ENCODE measurements around the gene FLT3. TPM values are rescaled to one million over a fixed set of nuclear protein-coding genes. Genes with fewer than 3 reads are reported as not detected.

FLT3 gene
- total and polyA plus RNA-seq, 2 donors (not counting 1 experiment from before 2014, with no cell fraction given): 0.13 to 0.42 TPM

- DNase-seq (peak; percentile 81), ATAC-seq (ENCODE audit: low read depth) (peak; percentile 88)
- Mint-ChIP-seq H3K4me1 (peaks cover 15% of the 10 kb centered on the region), H3K4me3 (peak overlapping the region; percentile 86), H3K27ac (no peak overlapping the region), H3K9me3 (ENCODE audit: insufficient read depth) (no peaks in the 10 kb centered on the region), H3K27me3 (peaks cover 74% of the 10 kb centered on the region)
- CTCF ChIA-PET: interaction anchor here (0.5 to 3.8 kb wide), 21 partner anchors 8 to 1007 kb away, joined by 3 to 43 read pairs (median 5); partner anchors contain the start of genes CDX2 and PDX1
- POLR2A ChIA-PET: no interaction called here
- Histone ChIP-seq H3K9me3 (ENCODE audit: control extremely low read depth in 1 of 3, control insufficient read depth in 2 of 3, insufficient read depth in 1 of 3, low read length in 2 of 3) (peaks cover 0 to 12% (median 1%) of the 10 kb centered on the region in 3 donors), H2AFZ (ENCODE audit: insufficient read depth, low read depth, low read length, poor library complexity, severe bottlenecking) (peak overlapping the region; percentile 59), H3K4me1 (ENCODE audit: control insufficient read depth in 2 of 2, insufficient read depth in 2 of 2, low read length in 2 of 2) (peaks cover 21 to 25% of the 10 kb centered on the region in 2 donors), H3K9ac (ENCODE audit: low read length) (peak overlapping the region; percentile 62), H3K27ac (ENCODE audit: low read length in 2 of 2) (no peak overlapping the region), H3K27me3 (replicated peaks in 1 of 4; ENCODE audit: control extremely low read depth in 1 of 4, control insufficient read depth in 3 of 4, insufficient read depth in 4 of 4, low read length in 3 of 4) (peaks cover 0 to 58% (median 44%) of the 10 kb centered on the region in 4 experiments), H3K36me3 (replicated peaks in 1 of 2; ENCODE audit: control extremely low read depth in 1 of 2, control insufficient read depth in 1 of 2, extremely low read depth in 1 of 2, insufficient read depth in 2 of 2, low read length in 1 of 2) (no peaks in the 10 kb centered on the region), H3K4me3 (ENCODE audit: control extremely low read depth in 1 of 5, extremely low read depth in 1 of 5, insufficient read depth in 1 of 5, low read depth in 2 of 5, low read length in 4 of 5) (peak overlapping the region in 4 of 5 experiments; percentile 31 to 53 (median 43)), H3K79me2 (ENCODE audit: control insufficient read depth, insufficient read depth, low read length) (no peaks in the 10 kb centered on the region), H4K20me1 (ENCODE audit: control insufficient read depth, insufficient read depth, low read length, poor library complexity, severe bottlenecking) (no peaks in the 10 kb centered on the region), H3K4me2 (replicated peaks; ENCODE audit: low read depth, low read length, poor library complexity, severe bottlenecking) (peak overlapping the region; percentile 80)
- 2% methylated on average over 71 of the region's 71 CpGs for WGBS (ENCODE audit: insufficient coverage)
- intact Hi-C loops (cut with micrococcal nuclease): loop anchor here (2.0 to 10.0 kb wide), 2 partner anchors 37 to 579 kb away; no protein-coding TSS in a partner anchor
- TF ChIP-seq EZH2 (IDR thresholded peaks at IDR 0.05; ENCODE audit: borderline replicate concordance, insufficient read depth, low read depth, low read length, poor library complexity, severe bottlenecking): peak; percentile 6
- TF ChIP-seq CTCF (IDR thresholded peaks at IDR 0.05): peak; percentile 86
Observed at GRCh38 chr13:27953676-27954405, 146.5 kb downstream of the FLT3 start.

Small RNAs within 50 kb of the gene (small RNA-seq; reads per million reads assigned to genes)
- not detected for gene RN7SL272P (ENCODE audit: insufficient read length, low read depth, low replicate concordance)

Other genes with a start within 250 kb of the FLT3 start
- gene PDX1, start 180.6 kb downstream of the FLT3 start, total RNA-seq: not detected in 2 replicates
- gene PDX1, start 180.6 kb downstream of the FLT3 start, polyA plus RNA-seq: not detected in 2 replicates
- not detected in 2 replicates for gene CDX2, start 131.3 kb downstream of the FLT3 start, total RNA-seq
- gene CDX2, start 131.3 kb downstream of the FLT3 start, polyA plus RNA-seq: not detected in 2 replicates
- gene URAD, start 111.9 kb downstream of the FLT3 start, total RNA-seq: not detected in 2 replicates
- gene URAD, start 111.9 kb downstream of the FLT3 start, polyA plus RNA-seq: not detected in 2 replicates
- gene PAN3, start 38.0 kb upstream of the FLT3 start, total RNA-seq: 117 and 119 TPM in 2 replicates
- 23.4 and 37.7 TPM in 2 replicates for gene PAN3, start 38.0 kb upstream of the FLT3 start, polyA plus RNA-seq